HG03135 (cell line): Measurements from ENCODE around the gene TYROBP.
A peak's percentile ranks its signal among the peaks of the same experiment; 100 is the strongest.
"Not testable (repeated sequence)": the region's sequence is repeated elsewhere in the genome, so short reads cannot be mapped to it uniquely, and the experiment has no call there.

Experiments used
- ATAC-seq: cut with Tn5 transposase; IDR thresholded peaks from one replicate; pipeline ENCODE4 v1.9.1; 2021; ENCODE audit warnings: mild to moderate bottlenecking, moderate library complexity; ENCODE audit not compliant: unreplicated experiment

Gene TYROBP

GRCh38 chr19:35901854-35902661, 6.0 kb downstream of the TYROBP start, which contains the start of gene HCST:
HCST (plus strand) TSS chr19:35902529; CDS start chr19:35902594, 65 bp downstream.
- ATAC-seq: no peak

DNA sequence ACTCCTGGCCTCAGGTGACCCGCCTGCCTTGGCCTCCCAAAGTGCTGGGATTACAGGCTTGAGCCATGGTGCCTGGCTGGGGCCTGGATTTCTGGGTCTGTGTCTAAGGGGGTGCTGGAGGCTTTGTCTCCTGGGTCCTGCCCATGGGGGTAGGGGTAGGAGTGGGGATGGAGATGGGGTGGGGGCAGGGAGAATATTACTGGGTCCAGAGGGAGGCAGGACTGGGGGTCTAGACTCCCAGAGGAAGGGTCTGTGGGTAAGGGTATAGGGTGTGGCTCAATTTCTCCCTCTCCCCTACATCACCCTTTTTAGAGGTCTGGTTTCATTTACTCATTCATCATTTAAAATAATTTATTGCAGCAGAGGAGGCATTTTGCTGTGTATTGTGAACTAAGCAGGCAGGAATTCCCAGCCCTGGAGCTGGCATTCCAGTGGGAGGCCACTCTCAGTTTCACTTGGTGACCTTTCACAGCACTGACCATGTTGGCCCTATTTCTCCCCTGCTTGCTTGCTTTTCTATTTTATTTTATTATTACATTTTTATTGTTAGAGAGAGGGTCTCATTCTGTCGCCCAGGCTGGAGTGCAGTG, 6.9 kb downstream of the TYROBP start:
- ATAC-seq: no peak

DNA sequence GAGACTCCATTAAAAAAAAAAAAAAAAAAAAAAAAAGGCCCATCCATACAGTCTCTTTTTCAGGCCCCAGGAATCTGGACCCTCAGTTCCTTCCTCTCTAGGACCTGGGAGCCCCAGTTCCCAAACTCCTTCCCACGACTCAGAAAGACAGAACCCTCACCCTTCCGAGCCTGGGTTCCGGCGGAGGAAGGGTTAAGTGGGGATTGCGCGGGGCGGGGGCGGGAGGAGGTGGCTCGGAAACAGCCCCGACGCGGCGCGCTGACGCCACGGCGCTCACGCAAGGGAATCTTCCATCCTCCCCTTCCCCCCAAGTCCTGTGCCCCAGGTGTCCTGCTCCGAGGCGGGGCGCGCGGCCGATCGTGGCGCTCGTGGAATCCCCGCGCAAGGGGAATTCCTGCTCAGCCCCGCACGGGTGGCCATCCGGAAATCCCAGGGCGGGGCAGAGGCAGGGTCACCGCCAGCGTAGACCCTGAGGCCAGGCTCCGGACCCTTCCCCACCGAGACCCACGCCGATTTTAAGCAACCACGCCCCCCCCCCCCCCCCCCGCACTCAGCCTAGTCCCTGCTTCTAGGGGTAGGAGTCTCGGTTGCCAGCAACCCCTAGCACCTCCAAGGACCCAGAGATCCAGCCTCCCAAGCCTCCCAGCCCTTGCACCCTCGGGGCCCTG, 8.4 kb downstream of the TYROBP start:
- ATAC-seq: peak; percentile 41

DNA sequence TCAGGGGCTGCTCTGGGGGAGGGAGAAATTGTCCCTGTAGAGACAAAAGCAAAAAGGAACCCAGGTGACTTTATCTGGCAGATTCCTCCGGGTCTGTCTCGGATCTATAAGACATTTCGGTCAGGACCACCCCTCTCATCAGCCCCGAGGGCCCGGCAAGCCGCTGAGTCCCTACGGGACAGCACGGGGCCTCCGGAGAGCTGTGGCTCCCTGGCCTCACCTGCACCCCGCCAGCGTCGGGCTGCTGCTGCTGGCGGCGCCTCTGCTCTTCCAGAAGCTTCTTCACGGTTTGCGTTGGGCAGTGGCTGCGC, 9.6 kb downstream of the TYROBP start:
- no peak for ATAC-seq

GRCh38 chr19:35897706-35898451, 10.2 kb downstream of the TYROBP start:
- no peak for ATAC-seq

DNA sequence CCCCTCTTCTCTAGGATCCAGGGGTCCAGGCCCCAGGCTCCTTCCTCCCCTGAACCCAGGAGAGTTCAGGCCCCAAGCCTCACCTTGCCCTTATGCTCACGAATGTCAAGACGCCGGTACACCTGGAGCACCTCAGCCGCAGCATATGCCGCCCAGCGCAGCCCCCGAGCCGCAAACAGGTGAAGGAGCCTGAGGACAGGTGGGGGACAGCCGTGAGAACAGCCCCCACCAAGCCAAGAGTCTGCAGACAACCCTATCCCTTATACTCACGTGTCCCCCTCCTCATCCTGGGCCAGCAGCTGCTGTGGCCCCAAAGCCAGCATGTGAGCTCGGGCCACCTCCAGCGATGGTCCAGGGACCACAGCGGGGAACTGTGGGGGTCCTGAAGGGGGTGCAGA, 11.5 kb downstream of the TYROBP start:
- ATAC-seq: no peak

GRCh38 chr19:35895911-35896642, 12.0 kb downstream of the TYROBP start:
- no peak for ATAC-seq

DNA sequence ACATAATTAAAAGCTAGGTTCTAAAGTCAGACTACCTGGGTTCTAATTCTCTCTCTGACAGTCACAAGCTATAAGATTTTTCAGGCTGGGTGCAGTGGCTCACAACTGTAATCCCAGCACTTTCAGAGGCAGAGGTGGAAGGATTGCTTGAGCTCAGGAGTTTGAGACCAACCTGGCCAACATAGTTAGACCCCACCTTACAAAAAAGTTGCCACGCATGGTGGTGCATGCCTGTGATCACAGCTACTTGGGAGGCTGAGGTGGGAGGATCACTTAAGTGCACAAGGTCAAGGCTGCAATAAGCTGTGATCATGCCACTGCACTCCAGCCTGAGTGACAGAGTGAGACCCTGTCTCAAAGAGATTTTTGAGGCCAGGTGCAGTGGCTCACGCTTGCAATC, 13.8 kb downstream of the TYROBP start:
- ATAC-seq: no peak

GRCh38 chr19:35891819-35892218, 16.3 kb downstream of the TYROBP start:
- ATAC-seq: not testable (repeated sequence)

GRCh38 chr19:35890113-35890650, 17.9 kb downstream of the TYROBP start:
- no peak for ATAC-seq

DNA sequence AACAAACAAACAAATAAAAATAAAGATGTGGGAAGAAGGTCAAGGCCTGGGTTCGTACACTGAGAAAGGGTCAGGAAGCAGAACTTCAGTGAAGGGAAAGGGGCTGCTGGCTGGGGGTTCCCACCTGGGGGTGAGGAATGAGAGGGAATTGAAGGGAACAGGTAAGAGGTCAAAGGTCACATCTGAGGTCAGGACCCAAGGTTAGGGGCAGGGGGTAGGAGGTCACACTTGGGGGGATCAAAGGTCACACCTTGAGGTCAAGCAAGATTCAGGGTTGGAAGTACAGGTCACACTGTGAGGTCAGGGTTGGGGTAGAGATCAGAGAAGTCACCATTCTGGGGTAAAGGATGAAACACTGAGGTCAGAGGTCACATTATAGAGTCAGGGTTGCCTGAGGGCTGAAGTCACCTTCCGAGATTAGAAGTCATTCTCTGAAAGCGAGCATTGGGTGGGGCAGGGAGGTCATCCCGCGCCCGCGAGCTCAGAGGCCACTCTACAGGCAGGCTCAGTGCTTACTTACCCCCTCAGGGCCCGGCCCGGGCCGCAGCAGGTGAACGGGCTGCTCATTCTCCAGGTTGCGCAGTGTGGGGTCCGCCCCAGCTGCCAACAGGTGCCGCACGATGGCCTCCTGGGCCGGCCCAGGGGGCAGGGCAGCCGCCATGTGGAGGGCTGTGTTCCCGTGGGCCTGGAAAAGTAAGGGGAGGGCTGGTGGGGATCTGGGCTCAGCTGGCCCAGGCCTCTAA, 18.6 kb downstream of the TYROBP start:
- no peak for ATAC-seq

DNA sequence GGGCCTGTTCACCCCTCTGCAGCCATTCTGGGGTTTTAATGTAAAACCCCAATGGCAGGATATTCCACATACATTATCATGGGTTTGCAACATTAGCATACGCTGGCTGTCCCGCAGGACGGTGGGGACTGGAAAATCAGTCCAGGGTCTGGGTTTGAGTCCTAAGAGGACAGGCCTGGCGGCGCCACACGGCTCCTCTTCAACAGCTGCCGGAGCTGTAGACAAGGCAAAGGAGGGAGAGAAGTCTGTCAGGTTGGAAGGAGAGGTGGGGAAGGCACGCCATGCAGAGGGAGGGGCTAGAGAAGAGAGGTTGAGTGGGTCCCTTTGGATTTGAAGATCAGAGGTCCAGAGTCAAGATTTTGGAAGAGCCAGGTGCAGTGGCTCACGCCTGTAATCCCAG, 19.7 kb downstream of the TYROBP start:
- no peak for ATAC-seq

- no peak for ATAC-seq
Measured at GRCh38 chr19:35887197-35887596, 20.9 kb downstream of the TYROBP start.

- no peak for ATAC-seq
Measured at GRCh38 chr19:35885904-35886303, 22.2 kb downstream of the TYROBP start.

- no peak for ATAC-seq
Measured at GRCh38 chr19:35885225-35885738, 22.8 kb downstream of the TYROBP start.

DNA sequence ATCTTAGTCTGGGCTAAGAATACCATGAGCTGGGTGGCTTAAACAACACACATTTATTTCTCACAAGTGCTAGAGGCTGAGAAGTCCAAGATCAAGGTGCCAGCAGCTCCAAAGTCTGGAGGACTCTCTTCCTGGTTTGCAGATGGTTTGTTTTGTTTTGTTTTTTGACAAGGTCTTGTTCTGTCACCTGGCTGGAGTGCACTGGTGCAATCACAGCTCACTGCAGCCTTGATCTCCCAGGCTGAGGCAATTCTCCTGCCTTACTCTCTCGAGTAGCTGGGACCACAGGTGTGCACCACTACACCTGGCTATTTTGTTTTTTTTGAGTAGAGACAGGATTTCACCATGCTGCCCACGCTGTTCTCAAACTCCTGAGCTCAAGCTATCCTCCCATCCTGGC, 24.2 kb downstream of the TYROBP start:
- ATAC-seq: no peak

GRCh38 chr19:35882114-35882832, 25.8 kb downstream of the TYROBP start:
- no peak for ATAC-seq

- ATAC-seq: no peak
Measured at GRCh38 chr19:35879770-35880317, 28.3 kb downstream of the TYROBP start.

- ATAC-seq: no peak
Measured at GRCh38 chr19:35879068-35879467, 29.0 kb downstream of the TYROBP start.
